GM20431 (cell line): ENCODE results near the gene ZNF524.

Source experiments
- in situ Hi-C: fragments of 300-500 bp; cut with MseI, MboI; formaldehyde crosslinking; loops from one replicate; pipeline ENCODE4 v1.15.0; 2020; ENCODE audit warnings: low sequenced_read_pairs; ENCODE audit not compliant: unreplicated experiment

Gene ZNF524

DNA sequence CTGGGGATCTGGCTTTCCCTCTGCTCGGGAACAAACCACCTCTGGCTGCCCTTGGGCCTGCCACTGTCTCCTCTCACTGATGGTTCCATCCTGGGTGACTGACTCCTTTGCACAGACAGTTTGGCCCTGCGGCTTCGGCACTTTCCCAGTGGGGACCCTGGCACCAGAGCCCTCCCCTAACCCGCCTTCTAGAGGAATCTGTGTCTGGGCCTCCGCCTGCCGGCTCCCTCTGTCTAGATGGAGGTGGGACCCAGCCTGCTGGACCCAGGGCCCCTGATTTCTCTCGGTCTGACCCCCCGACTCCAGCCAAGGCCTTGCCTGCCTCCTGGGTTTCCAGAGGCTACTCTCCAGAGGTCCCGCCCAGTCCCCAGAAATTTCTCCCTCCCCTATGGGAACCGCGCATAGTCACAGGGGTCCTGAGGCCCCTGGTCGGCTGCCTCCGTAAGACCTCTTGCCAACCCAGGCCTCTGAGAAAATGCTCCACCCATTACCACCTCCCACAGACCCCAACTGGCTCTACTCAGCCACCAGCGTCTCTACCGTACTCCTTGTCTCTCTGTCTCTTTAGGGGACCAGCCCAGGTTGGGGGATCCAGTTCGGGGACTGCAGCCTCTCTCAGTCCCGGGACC, 50.6 kb downstream of the ZNF524 start:
- in situ Hi-C loops = no loop called here

DNA sequence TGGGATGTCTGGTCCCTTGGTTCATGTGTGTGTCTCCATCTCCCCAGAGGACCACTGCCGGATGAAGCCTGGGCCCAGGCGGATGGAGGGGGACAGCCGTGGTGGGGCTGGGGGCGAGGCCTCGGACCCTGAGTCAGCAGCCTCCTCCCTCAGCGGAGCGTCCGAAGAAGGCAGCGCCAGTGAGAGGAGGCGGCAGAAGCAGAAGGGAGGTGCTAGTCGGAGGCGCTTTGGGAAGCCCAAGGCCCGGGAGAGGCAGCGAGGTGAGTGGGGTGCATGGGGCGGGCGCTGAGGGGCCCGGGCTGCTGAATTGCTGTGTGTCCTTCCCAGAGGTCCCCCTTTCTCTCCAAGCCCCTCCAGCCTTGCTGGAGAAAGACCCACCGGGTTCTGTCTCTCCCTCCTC, 51.1 kb downstream of the ZNF524 start:
- in situ Hi-C loops = no loop called here

GRCh38 chr19:55652311-55653128, 52.4 kb downstream of the ZNF524 start:
- in situ Hi-C loops = no loop called here
